Stimulated activated CD8-positive, alpha-beta memory T cell treated with anti-CD3 and anti-CD28 coated beads, Interleukin-7, amount 100 ng/mL, for 24 hours (primary cell): ENCODE data around the gene FHIT.
"Not testable (repeated sequence)": the region's sequence is repeated elsewhere in the genome, so short reads cannot be mapped to it uniquely, and the experiment has no call there.

ENCODE experiments used
- DNase-seq: peaks from one replicate; pipeline ENCODE4 v3.0.0-alpha.2; 2020; ENCODE audit warnings: low read depth

FHIT gene

DNA sequence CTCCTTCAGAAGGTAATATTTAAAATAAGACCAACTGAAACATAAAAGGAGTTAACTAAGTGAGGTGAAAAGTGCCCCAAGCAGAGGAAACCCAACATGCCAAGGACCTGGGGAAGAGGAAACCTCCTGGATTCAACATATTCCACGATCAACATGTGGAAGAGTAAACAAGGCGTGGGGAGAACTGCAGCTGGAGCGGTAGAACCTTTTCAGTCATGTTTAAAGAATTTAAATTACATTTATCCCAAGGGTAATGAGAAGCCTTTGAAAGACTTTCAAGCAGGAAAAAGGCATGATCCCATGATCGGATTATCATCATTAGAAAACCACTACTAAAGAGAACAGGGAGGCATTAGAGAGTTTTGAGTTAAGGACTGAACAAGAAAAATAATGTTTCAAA, 330.7 kb downstream of the FHIT start:
- no peak for DNase-seq

DNA sequence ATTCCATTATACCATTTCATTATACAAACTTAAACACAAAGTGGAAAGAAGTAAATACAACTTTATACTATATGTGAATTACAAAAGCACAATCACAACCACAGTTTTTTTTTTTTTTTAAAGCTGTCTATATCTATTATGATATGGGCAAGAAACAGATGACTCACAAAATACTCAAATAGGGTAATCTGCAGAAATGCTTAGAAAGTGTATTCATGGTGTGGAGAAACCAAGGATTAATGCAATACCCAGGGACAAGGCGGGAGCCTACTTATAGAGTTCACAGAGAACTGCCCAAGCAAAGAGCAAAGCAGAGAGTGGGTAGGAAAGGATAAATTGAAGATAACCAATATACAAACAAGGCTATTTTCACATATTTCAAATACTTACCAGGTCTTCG, 332.0 kb downstream of the FHIT start:
- DNase-seq, result no peak

DNA sequence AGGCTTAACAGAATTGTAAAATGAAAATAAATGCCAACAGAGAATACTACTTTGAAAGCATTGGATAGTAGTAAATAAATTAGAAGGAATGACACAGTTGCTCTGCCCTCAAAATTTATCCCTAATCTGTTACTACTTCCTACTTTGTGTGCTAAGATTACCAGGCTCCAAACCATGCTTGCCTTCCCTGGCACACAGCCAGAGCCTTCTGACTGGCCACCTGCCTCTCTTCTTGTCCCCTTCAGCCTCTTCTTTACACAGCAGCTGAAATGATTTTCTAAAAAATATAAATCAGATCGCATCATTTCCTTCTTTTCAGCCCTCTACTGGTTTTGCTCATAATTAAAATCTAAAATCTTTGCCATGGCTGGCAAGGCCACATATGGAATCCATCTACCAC, 334.1 kb downstream of the FHIT start:
- DNase-seq, result no peak

DNA sequence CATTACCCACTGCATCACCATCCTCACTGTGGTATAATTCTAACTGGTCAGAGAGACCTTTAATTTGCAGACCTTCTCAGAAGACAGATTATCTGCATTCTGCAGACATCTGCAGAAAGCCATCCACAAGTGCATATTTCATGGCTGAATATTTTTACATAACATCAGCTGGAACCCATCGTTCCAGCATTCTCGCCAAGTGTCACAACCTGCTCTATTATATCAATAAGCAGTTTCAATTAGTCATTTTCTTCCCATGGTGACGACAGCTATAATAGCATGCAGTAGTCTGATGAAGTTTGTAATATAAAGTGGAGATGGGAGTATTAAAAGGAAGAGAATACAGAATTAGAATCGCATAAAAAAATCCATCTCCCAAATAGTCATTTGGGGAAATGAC, 334.7 kb downstream of the FHIT start:
- no peak for DNase-seq

DNA sequence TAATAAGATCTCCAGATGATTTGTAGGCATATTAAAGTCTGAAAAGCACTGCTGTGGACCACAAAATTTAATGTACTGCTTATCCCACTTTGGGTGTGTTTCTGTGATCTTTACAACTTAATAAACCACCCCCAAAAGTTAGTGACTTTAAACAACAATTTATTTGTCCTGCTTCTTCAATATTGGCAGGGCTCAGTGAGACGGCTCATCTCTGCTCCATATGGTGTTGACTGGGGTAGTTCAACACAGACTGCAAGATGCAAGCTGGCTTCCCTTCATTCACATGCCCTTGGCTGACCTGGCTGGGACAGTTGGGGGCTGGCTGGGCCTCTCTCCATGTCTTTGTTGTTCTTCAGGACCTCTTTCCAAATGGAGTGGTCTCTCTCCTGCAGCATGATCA, 337.8 kb downstream of the FHIT start:
- DNase-seq, result no peak

DNA sequence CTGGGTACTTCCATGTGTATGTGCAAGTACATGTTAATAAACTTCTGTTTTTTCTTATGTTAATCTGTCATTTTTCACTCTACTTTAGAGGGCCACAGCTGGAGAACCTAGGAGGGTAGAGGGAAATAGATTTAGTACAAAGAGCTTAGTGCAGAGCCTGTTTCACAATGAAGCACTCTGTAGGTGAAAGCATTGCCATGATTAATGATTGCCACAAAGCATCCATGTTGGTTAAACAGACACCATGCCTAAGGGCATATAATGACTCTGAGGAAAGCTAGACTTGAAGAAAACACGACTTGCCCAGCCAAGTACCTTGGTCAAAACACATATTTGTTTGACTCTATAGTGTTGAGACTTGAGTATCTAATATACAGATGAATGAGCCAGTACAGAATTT, 338.4 kb downstream of the FHIT start:
- DNase-seq, result no peak

DNA sequence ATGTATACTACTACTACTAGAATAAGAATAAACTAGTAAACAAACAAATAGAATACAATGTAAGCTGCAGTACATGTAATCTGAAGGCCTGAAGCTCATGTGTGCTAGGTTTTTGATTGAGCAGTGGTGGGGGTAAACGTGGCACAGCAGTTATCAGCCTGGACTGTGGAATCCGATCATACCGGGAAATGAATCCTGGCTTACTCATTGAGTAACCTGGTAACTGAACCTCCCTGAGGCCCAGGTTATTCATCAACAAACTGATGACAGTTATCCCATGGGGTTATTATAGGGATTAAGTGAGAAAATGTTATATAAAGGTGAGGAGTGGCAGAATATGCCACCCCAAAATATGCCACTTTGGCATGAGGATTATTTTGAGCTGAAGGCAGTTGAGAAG, 339.1 kb downstream of the FHIT start:
- DNase-seq, result no peak

DNA sequence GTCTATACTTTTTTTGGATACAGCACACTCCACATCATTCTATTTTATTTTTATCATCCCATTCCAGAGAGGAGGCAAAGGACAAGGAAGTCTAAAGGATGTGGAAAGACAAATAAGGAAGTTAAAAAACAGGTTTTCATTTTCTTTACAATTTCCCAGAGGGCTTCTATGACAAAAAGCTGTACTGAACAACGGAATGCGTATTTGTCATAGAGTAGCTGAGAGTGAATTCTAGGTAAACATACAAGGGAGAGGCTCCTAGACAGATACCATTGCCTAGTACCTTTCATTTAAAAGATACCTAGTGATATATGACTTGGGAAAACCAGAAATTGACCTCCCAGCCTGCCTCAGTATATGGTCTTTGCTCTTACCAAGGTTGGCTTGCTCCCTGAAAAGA, 341.7 kb downstream of the FHIT start:
- DNase-seq, result no peak

DNA sequence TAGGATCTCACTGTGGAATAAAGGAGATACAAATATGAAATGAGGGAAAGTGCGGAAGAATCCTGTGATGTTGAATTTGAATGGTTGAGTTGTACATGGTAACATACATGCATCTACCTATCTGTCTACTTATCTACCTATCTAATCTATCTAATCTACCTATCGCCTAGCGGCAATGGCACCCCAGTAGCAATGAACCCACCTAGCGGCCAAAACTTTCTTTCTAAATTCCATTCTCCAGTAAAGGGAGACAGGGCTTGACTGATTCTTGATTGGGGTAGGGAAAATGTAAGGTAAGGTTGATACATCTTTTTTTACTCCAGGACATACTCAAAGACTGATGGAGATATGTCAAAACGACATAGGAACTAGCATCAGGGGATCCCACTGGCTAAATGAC, 345.0 kb downstream of the FHIT start:
- no peak for DNase-seq

DNA sequence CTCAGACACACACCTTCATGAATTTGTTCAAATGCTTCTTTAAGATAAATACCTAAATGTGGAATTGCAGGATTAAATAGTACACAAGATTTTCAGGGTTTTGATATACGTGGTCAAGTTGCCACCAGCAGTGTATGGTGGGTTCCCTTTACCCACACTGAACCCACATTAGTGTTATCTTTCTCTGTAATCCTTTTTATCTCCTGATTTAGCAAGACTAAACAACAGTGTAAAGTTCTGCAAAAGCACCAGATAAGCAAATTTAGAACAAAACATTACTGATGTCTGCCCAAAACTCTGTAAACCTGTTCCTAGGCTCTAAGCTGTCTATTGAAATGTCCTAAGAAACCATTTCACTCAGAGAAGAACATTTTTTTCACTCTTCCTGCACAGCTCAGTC, 352.9 kb downstream of the FHIT start:
- no peak for DNase-seq

DNA sequence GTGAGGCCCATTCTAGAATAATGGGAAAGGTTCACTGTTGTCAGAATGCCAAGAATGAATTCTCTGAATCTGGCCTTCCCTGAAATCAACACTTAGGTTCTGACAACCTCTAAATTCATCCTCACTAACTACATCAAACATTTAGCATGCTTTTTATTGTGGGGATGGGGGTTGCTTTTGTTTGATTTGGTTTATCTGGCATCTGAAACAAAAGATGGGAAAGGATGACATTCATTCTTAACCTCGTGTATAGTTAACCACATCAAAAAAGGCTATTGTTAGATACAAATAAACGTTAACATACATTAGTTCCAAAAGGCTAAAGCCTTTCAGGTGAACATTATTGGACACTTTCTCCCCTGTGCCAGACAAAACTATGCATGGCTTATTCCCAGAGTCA, 357.3 kb downstream of the FHIT start:
- no peak for DNase-seq

DNA sequence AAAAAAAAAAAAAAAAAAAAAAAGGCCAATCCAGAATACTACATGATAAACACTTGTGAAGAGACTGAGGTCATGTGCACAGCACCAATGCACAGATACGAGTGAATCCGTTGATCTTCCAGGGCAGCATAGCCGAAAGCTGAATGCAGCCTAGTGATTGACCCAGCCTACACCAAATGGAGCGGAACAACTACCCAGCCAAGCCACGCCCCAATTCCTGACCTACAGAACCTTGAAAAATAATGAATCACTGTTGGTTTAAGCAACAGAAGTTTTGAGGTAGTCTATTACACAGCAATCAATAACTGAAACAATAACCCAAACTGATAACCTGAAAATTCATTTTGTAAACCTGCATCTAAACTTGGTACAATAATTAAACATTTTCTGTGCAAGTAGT, 361.0 kb downstream of the FHIT start:
- DNase-seq, result no peak

DNA sequence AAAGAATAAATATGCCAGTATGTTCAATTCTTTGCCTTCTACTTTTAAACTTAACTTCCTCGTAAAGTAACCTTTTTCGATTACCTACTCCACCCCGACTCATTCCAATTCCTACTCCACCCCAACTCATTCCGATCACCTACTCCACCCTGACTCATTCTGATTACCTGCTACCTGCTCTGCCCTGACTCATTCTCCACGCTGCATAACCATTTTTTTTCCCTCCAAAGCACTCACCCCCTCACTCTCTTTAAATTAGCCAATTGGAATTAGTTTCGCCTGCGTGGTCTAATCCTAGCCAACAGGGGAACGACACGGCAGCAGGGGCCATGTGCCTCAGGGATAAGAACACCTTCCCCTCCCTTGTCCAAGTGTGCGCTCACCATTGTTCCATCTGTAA, 362.3 kb downstream of the FHIT start:
- DNase-seq, result not testable (repeated sequence)

DNA sequence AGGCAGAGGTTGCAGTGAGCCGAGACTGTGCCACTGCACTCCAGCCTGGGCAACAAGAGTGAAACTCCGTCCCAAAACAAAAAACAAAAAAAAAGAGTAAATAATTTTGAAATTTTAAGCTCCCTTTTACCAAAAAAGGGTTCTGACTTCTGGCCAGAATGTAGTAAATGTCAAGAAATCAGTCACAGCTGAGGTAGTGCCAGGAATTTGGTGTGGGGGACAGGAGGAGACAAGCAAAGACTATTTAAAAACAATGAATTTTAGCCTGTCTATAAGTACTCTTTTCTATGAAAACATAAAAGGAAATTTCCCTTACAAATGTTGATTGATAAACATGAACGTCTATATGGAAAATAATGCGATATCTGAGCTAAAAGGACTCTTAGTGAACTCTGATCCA, 363.7 kb downstream of the FHIT start:
- no peak for DNase-seq

DNA sequence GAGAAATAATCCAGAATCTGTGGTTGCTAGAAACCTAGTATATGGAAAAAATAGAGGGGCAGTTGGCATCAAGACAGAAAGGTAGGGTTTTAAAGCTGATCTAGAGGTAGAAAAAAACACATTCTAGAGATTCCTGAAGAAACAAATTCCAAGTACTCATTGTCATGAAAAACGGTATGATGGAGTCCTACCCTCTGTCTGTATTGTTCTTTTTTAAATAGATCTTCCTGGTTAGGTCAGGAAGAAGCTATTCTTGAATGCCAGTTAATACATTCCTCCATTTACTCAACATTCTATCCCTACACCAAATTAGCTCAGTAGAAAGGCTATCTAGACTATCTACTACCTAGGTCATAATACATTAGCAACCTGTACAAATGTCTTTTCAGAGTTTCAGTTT, 364.7 kb downstream of the FHIT start:
- no peak for DNase-seq

DNA sequence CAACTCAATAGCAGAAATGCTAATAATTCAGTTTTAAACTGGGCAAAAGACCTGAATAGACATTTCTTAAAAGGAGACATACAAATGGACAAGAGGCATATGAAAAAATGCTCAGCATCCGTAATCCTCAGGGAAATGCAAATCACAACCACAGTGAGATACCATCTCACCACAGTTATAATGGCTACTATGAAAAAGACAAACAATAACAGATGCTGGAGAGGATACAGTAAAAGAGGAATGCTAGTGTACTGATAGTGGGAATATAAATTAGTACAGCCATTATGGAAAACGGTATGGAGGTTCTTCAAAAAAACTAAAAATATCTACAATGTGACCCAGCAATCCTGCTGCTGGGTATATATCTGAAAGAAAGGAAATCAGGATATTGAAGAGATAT, 367.2 kb downstream of the FHIT start:
- no peak for DNase-seq

DNA sequence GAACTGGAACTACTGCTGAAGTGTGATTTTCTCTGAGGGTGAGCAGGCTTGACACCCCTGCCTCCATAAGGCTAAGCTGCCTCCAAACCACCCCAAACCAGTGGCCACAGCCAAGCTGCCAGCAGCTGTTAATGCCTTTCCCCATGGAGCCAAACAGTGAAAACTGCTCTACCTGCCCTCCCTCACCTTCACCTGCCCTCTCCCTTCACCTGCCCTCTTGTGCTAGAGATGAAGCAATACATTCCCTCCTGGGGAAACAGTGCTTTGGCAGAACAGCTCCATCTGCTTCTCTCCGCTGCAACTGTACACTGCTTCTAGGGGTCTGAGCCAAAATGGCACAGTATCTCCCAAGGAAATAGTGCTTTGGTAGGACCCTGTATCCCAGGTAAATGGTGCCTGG, 374.1 kb downstream of the FHIT start:
- DNase-seq, result no peak

DNA sequence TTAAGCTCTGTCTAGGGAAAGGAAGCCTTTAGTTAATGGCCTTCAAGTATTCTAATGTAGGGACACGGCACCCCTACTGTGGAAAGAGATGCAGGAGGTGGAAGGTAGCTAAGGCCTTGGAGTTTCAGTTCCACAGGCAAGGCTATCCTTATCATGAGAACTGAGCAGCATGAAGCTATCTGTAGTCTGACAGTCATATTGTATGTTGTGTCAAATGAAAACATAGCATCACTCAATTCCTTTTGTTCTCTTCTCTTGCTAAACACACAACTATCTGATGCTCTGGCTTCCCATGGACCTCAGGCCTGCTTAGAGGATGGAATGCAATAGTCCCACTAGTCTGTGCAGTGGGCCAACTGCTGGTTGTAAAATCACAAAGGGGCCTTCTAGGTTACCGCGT, 380.9 kb downstream of the FHIT start:
- DNase-seq, result no peak

DNA sequence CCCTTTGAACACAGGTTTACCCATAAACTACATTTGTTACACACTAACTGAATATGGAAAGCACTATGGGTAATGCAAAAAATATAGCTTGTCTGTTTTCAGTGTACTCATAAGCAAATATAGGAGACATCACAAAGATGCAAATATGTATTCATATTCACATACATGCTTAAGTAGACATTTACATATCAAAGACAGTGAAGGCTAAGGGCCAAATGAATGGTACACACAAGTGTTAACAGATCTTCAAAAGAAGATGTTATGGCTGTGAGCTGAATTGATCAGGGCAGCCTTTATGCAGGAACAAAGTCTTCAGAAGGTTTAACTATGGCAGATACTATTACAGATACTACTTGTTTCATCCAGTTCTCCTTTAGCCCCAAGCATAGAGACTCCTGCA, 384.1 kb downstream of the FHIT start:
- no peak for DNase-seq

DNA sequence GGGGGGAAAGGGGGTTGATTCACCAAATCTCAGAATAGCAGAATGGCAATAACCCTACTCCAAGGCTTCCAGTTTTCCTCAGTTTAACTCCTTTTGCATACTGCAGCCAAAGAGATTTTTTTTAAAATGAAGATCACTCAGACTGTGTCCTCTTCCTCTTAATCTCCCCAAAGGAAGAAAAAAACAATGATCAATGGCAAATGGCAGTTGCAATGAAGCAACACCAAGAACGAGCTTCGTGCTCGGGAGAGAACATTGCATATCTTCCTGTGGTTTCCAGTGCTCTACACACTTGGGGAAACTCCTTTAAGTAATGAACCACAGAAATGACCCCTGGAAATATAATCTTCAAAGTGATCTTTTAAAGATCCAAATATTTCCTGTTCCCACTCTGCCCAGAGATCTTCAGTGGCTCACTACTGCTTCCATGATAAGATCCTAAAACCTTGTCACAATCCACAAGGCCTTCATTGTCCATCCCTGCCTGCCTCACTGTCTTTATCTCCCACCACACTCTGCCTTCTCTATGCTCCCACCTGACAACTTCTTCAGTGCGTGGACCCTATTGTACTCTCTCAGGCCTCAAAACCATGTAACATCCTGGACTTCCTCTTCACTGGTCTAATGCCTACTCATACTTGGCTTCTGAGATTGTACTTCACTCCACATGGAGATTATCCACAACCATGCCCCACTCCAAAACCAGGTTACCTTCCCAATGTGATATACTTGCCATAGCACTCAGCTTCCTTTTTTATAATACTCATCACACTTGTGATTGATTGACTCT, 394.8 kb downstream of the FHIT start:
- DNase-seq, result no peak

DNA sequence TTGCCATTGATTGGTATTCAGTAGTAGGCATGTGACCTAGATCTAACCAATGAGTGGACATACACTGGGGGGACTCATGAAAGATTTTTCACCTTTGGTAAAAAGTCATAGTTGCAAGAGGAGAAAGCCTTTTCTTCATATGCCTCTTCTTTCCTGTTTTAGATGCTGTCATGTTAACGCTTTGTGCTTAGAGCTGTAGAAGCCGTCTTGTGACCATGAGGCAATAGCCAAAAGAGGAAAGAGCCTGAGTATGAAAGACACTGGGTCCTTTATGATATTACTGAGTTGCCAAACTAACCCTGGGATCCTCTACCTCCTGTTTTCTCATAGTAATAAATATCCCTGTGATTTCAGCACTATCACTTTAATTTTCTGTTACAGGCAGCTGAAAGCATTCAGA, 396.0 kb downstream of the FHIT start:
- DNase-seq, result no peak

DNA sequence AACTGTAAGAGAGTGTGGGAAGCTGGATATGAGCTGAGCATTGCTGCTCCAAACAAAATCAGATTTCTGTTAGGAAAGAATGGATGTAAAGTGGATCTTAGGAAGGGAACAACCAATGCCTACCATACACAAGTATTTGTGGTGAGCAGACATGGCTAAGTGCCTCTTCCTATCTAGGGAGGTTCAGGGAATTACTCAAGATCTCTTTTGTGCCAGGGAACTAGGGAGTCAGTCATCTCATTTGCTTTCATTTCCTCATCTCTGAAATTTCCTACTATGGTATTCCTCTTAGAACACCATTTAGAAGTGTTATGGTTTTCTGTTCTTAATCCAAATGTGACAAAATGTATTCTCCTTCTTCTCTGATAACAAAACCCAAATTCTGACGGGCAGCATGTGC, 396.5 kb downstream of the FHIT start:
- DNase-seq, result no peak

DNA sequence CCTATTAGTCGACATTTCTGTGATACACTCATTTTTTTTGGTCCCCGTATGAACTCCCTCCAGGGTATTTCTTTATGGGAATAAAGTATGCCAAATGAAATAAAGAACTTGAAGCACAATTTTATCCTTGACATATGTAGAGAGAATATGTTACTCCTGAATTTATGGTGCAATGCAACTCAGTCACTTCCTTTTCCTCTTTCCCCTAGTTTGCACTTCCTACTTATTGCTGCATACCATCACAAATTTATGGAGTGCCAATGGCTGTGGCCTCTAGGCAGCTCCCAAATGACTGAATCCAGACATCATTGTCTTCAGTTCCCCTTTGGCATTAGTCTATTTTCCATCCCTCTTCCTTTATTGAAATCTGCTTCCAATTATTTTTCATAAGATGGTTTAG, 403.5 kb downstream of the FHIT start:
- no peak for DNase-seq

DNA sequence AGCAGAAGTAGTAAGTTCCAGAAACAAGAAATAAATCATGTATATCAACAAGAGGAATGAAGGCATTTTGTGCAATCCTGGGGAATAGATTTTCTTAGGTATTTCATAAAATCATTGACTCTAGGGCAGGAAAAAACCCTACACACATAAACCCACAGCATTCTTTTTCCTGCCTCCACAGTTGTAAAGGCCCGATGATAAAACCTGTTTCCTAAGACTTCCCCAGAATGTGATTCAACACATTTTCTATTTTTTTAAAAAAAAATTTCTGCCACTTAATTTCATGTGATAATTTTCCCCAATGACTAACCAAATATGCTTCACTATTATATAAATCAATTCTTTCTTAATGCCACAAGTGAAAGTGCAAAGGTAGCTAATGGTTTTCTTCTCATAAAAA, 407.0 kb downstream of the FHIT start:
- DNase-seq, result no peak

DNA sequence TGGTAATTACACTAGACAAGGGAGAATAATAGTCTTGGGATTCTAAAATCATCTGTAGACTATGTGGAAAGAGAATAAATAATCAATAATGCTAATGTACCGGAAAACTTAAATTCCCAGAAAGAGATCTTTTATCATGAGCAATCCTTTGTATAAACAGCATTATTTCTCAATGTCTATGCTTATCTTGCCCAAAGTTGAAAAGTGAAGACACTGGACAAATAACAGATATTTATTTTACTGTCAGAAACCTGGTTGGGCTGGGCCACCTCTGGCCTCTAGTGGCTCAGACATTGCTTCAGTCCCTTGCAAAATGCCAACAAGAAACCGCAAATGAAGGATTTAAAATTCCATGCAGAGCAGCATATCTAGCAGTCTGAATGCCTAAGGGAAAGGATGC, 409.9 kb downstream of the FHIT start:
- DNase-seq, result no peak
